CD4-positive, alpha-beta memory T cell (primary cell): ENCODE results near the gene FCRLB. TPM values are rescaled to one million over a fixed set of nuclear protein-coding genes. Genes with fewer than 3 reads are reported as not detected.
"Not testable (repeated sequence)": the region's sequence is repeated elsewhere in the genome, so short reads cannot be mapped to it uniquely, and the experiment has no call there.

Source experiments
- CTCF ChIA-PET: fragments of 350-600 bp; sonication (Branson Sonifier 250); formaldehyde crosslinking; loops from one replicate; lab custom pipeline; 2021; ENCODE audit warnings: inconsistent platforms; ENCODE audit not compliant: partially characterized antibody; lab: Charles Lee
- POLR2A ChIA-PET: fragments of 350-600 bp; sonication (Branson Sonifier 250); formaldehyde crosslinking; loops from one replicate; lab custom pipeline; 2021; ENCODE audit not compliant: partially characterized antibody; lab: Charles Lee
- DNase-seq, 5 donors: peaks; one replicate each; pipeline versions ENCODE4 v3.0.0 to v3.0.0-alpha.2; 2020 to 2022; ENCODE audit warnings: mixed read lengths in 1 of 5
- H3K27ac ChIP-seq: one replicate; pipeline ENCODE4 v1.7.0; 2013; ENCODE audit warnings: low read depth, low read length
- H3K27me3 ChIP-seq: 2 replicates; pipeline ENCODE4 v1.7.0; 2013; ENCODE audit warnings: mild to moderate bottlenecking, low read length, moderate library complexity; ENCODE audit not compliant: insufficient read depth
- H3K36me3 ChIP-seq: 2 replicates; pipeline ENCODE4 v1.7.0; 2013; ENCODE audit warnings: mild to moderate bottlenecking, low read length, moderate library complexity; ENCODE audit not compliant: insufficient read depth
- H3K4me1 ChIP-seq: 2 replicates; pipeline ENCODE4 v1.7.0; 2013; ENCODE audit warnings: mild to moderate bottlenecking, low read length, moderate library complexity; ENCODE audit not compliant: insufficient read depth
- H3K4me3 ChIP-seq, 2 donors: one replicate each; pipeline ENCODE4 v1.7.0; 2013; ENCODE audit warnings: low read length in 2 of 2, mild to moderate bottlenecking in 1 of 2
- H3K9me3 ChIP-seq, 2 donors: one replicate each; pipeline ENCODE4 v1.7.0; 2013; ENCODE audit warnings: low read length in 2 of 2, control low read depth in 1 of 2; ENCODE audit not compliant: control insufficient read depth in 1 of 2
- H3K27ac Mint-ChIP-seq, 7 donors: one replicate each; pipeline ENCODE4 v1.8.0; 2020 to 2021; ENCODE audit warnings: mixed read lengths in 7 of 7, mild to moderate bottlenecking in 6 of 7, inconsistent platforms in 3 of 7, moderate library complexity in 3 of 7
- H3K27me3 Mint-ChIP-seq, 2 donors: one replicate each; pipeline ENCODE4 v1.8.0; 2020 to 2021; ENCODE audit warnings: mixed read lengths in 2 of 2
- H3K36me3 Mint-ChIP-seq, 2 donors: one replicate each; pipeline ENCODE4 v1.8.0; 2020 to 2021; ENCODE audit warnings: mixed read lengths in 2 of 2, inconsistent platforms in 1 of 2, mild to moderate bottlenecking in 1 of 2
- H3K4me1 Mint-ChIP-seq, 4 donors: one replicate each; pipeline ENCODE4 v1.8.0; 2020 to 2021; ENCODE audit warnings: mixed read lengths in 4 of 4, mild to moderate bottlenecking in 1 of 4
- H3K4me3 Mint-ChIP-seq, 8 donors: one replicate each; pipeline ENCODE4 v1.8.0; 2020 to 2021; ENCODE audit warnings: mixed read lengths in 8 of 8, mild to moderate bottlenecking in 7 of 8, moderate library complexity in 6 of 8, inconsistent platforms in 3 of 8
- H3K9me3 Mint-ChIP-seq, 8 donors: one replicate each; pipeline ENCODE4 v1.8.0; 2020 to 2021; ENCODE audit warnings: mixed read lengths in 8 of 8, mild to moderate bottlenecking in 5 of 8, inconsistent platforms in 3 of 8, moderate library complexity in 1 of 8
- intact Hi-C: fragments of 100-400 bp; cut with micrococcal nuclease; formaldehyde crosslinking; loops from one replicate; pipeline ENCODE4 v1.15.1; 2023
- polyA plus RNA-seq, 2 donors: library from polyadenylated mRNA; unstranded; fragments of 300-500 nt; fragmentation: Illumina TruSeq; gene quantifications; one replicate each; pipeline ENCODE4 v1.2.3, GENCODE V29; 2021
- total RNA-seq, 2 experiments: library from RNA; stranded (reverse); gene quantifications; one replicate each; pipeline ENCODE4 v1.2.3, GENCODE V29; 2021

The FCRLB gene
- total and polyA plus RNA-seq, 4 experiments from 2014 or later = 1.0 to 1.6 (median 1.4) TPM

DNA sequence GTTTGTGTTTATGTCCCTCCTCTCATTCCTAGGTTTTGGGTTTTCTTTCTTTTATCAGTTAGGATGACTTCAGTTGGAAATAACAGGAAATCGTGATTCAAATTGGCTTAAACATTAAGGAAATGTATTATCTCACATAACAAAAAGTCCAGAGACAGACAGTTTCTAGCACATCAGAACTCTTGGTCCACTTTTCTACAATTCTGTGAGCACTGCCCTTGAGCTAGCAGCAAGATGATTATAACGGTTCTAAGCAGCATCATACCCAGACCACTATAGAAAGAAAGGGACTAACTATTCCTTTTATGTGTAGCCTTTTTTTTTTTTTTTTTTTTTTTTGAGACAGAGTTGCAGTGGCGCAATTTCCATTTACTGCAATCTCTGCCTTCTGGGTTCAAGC lies 39.5 kb upstream of the FCRLB start:
- H3K4me1 Mint-ChIP-seq = no peaks in the 10 kb centered on the region
- H3K9me3 ChIP-seq = no peaks in the 10 kb centered on the region
- no peak overlapping the region for H3K4me3 ChIP-seq
- intact Hi-C loops = no loop called here
- no peaks in the 10 kb centered on the region for H3K4me1 ChIP-seq
- no peak overlapping the region for H3K4me3 Mint-ChIP-seq
- no peak overlapping the region for H3K27ac ChIP-seq
- ChIA-PET POLR2A (no interaction called here), CTCF (interaction anchor here (1.0 kb wide), 1 partner anchor 59 kb away, joined by 3 read pairs; no protein-coding TSS in a partner anchor)
- H3K27me3 ChIP-seq = no peaks in the 10 kb centered on the region
- no peaks in the 10 kb centered on the region for H3K36me3 ChIP-seq
- H3K27me3 Mint-ChIP-seq = peaks cover 4 to 6% of the 10 kb centered on the region in 2 donors
- DNase-seq = no peak
- no peak overlapping the region for H3K27ac Mint-ChIP-seq
- H3K36me3 Mint-ChIP-seq = no peaks in the 10 kb centered on the region
- H3K9me3 Mint-ChIP-seq = no peaks in the 10 kb centered on the region

DNA sequence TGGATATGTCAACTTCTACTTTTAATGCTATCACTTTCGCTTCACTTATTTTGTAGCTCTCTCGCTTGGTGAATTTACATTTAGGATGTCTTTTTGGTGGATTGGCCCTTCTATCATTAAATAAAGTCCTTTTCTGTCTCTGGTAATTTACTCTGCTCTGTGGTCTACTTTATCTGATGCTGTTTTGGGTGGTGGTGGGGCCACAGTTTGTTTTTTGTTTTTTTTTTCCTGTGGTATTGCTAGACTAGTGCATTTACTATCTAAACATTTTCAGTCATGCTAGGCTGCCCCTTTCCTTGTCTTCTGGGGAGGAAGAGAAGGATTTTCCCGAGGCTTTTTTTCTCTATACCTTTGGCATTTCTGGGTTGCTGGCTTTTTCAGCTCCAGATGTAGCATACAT lies 32.4 kb upstream of the FCRLB start:
- H3K27me3 Mint-ChIP-seq = peaks cover 8 to 20% of the 10 kb centered on the region in 2 donors
- H3K27ac ChIP-seq = no peak overlapping the region
- no peak overlapping the region for H3K4me3 Mint-ChIP-seq

DNA sequence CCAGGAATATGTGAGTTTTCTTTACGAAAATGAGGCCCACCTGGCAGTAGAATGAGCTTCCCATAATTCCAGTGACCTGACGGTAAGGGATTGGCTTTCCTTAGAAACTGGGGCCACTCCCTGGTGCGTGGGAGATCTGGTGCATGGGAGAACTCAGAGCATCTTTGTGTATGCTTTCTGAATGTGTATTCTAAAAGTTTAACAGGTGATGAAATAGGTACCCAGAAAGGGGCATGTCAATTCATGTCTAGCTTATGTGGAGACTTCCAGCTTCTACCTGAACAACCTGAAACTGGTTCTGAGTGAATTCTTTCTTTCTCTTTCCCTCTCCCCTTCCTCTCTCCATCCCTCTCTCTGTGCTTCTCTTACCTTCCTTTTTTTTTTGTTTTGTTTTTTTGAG lies 29.5 kb upstream of the FCRLB start:
- H3K36me3 ChIP-seq = no peaks in the 10 kb centered on the region
- Mint-ChIP-seq H3K4me3 (no peak overlapping the region), H3K27ac (no peak overlapping the region), H3K9me3 (peaks cover 0 to 4% (median 0%) of the 10 kb centered on the region in 8 donors), H3K4me1 (no peaks in the 10 kb centered on the region), H3K27me3 (peaks cover 8 to 34% of the 10 kb centered on the region in 2 donors), H3K36me3 (no peaks in the 10 kb centered on the region)
- DNase-seq = no peak
- H3K4me1 ChIP-seq = no peaks in the 10 kb centered on the region
- H3K27ac ChIP-seq = no peak overlapping the region
- H3K9me3 ChIP-seq = no peaks in the 10 kb centered on the region
- peaks cover 3% of the 10 kb centered on the region for H3K27me3 ChIP-seq
- ChIA-PET CTCF (no interaction called here), POLR2A (no interaction called here)
- intact Hi-C loops = no loop called here
- H3K4me3 ChIP-seq = no peak overlapping the region

More for the DNA sequence above, 32.4 kb upstream of the FCRLB start:
- H3K4me3 ChIP-seq = no peak overlapping the region
- no peaks in the 10 kb centered on the region for H3K9me3 Mint-ChIP-seq
- no peak for DNase-seq
- no peaks in the 10 kb centered on the region for H3K36me3 Mint-ChIP-seq
- H3K36me3 ChIP-seq = no peaks in the 10 kb centered on the region
- H3K4me1 ChIP-seq = no peaks in the 10 kb centered on the region
- peaks cover 3% of the 10 kb centered on the region for H3K27me3 ChIP-seq
- no peaks in the 10 kb centered on the region for H3K9me3 ChIP-seq
- ChIA-PET CTCF (interaction anchor here (2.1 kb wide), 1 partner anchor 18 kb away, joined by 4 read pairs; the partner anchor contains the start of gene FCRLA), POLR2A (interaction anchor here (1.3 kb wide), 1 partner anchor 38 kb away, joined by 3 read pairs; no protein-coding TSS in a partner anchor)
- intact Hi-C loops = no loop called here
- no peak overlapping the region for H3K27ac Mint-ChIP-seq
- H3K4me1 Mint-ChIP-seq = no peaks in the 10 kb centered on the region

DNA sequence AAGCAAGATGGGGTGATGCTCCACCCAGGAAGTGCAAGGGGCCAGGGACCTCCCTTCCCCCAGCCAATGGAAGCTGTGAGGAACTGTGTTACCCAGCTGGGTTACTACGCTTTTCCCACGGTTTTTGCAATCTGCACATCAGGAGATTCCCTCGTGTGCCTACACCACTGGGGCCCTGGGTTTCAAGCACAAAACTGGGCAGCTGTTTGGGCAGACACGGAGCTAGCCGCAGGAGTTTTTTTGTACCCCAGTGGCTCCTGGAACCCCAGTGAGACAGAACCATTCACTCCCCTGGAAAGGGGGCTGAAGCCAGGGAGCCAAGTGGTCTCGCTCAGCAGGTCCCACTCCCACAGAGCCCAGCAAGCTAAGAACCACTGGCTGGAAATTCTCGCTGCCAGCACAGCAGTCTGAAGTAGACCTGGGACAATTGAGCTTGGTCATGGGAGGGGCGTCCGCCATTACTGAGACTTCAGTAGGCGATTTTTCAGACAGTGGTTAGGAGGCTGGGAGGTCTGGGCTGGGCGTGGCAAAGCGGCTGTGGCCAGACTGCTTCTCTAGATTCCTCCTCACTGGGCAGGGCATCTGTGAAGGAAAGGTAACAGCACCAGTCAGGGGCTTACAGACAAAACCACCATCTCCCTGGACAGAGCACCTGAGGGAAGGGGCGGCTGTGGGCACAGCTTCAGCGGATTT lies 28.2 kb upstream of the FCRLB start:
- peaks cover 10 to 36% of the 10 kb centered on the region in 2 donors for H3K27me3 Mint-ChIP-seq
- intact Hi-C loops, POLR2A ChIA-PET: not testable (repeated sequence)

DNA sequence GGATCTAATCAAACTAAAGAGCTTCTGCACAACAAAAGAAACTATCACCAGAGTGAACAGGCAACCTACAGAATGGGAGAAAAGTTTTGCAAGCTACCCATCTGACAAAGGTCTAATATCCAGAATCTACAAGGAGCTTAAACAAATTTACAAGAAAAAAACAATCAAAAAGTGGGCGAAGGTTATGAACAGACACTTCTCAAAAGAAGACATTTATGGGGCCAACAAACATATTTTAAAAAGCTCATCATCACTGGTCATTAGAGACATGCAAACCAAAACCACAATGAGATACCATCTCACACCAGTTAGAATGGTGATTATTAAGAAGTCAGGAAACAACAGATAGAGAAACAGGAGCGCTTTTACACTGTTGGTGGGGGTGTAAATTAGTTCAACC lies 23.0 kb upstream of the FCRLB start:
- H3K27me3 ChIP-seq, H3K4me1 ChIP-seq, DNase-seq, CTCF ChIA-PET, H3K9me3 Mint-ChIP-seq, H3K4me3 ChIP-seq, H3K4me3 Mint-ChIP-seq, H3K36me3 Mint-ChIP-seq, H3K27ac ChIP-seq, POLR2A ChIA-PET, intact Hi-C loops, H3K4me1 Mint-ChIP-seq, H3K36me3 ChIP-seq, H3K9me3 ChIP-seq, H3K27ac Mint-ChIP-seq: not testable (repeated sequence)
- peaks cover 5 to 26% of the 10 kb centered on the region in 2 donors for H3K27me3 Mint-ChIP-seq

More for the DNA sequence above, 28.2 kb upstream of the FCRLB start:
- H3K4me1 Mint-ChIP-seq, H3K36me3 Mint-ChIP-seq, DNase-seq, H3K36me3 ChIP-seq, H3K27me3 ChIP-seq, H3K4me3 ChIP-seq, H3K4me1 ChIP-seq, H3K9me3 ChIP-seq, H3K27ac ChIP-seq, H3K4me3 Mint-ChIP-seq, H3K27ac Mint-ChIP-seq, H3K9me3 Mint-ChIP-seq, CTCF ChIA-PET: not testable (repeated sequence)

DNA sequence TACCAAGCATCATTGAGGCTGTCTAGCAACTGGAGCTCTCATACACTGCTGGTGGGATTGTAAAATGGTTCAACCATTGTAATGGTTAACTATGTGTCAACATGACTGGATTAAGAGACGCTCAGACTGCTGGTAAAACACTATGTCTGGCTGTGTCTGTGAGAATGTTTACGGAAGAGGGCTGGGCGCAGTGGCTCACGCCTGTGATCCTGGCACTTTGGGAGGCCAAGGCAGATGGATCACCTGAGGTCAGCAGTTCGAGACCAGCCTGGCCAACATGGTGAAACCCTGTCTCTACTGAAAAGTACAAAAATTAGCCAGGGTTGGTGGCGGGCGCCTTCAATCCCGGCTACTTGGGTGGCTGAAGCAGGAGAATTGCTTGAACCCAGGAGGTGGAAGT lies 19.1 kb upstream of the FCRLB start:
- H3K27ac Mint-ChIP-seq = no peak overlapping the region
- POLR2A ChIA-PET = no interaction called here
- Histone ChIP-seq H3K27me3 (no peaks in the 10 kb centered on the region), H3K4me3 (no peak overlapping the region), H3K36me3 (no peaks in the 10 kb centered on the region), H3K27ac (no peak overlapping the region), H3K9me3 (no peaks in the 10 kb centered on the region), H3K4me1 (no peaks in the 10 kb centered on the region)
- intact Hi-C loops = no loop called here
- peaks cover 2 to 9% of the 10 kb centered on the region in 2 donors for H3K27me3 Mint-ChIP-seq
- no peaks in the 10 kb centered on the region for H3K36me3 Mint-ChIP-seq
- peaks cover 0 to 2% (median 0%) of the 10 kb centered on the region in 8 donors for H3K9me3 Mint-ChIP-seq
- no peaks in the 10 kb centered on the region for H3K4me1 Mint-ChIP-seq
- CTCF ChIA-PET = no interaction called here
- no peak overlapping the region for H3K4me3 Mint-ChIP-seq
- no peak for DNase-seq

DNA sequence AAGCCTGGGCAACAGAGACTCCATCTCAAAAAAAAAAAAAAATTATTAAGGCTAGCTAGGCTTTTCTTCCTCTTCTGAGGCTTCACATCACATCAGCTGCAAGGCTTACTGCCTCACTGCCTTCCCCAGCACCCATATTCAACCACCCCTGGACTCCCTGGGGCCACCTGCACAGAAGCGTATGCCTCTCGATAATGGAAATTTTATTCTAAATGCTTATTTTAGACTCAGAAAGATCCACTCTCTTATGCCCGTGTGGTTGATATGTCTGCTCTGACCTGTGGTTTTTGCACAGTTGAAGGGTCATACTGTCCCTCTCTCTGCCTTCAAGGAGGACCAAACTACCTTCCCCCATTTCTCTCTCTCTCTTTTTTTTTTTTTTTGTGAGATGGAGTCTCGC lies 15.8 kb upstream of the FCRLB start:
- CTCF ChIA-PET = interaction anchor here (0.7 kb wide), 1 partner anchor 378 kb away, joined by 3 read pairs; no protein-coding TSS in a partner anchor
- H3K27ac Mint-ChIP-seq = no peak overlapping the region
- no peak overlapping the region for H3K4me3 ChIP-seq

More for the DNA sequence above, 15.8 kb upstream of the FCRLB start:
- Mint-ChIP-seq H3K9me3 (no peaks in the 10 kb centered on the region), H3K36me3 (no peaks in the 10 kb centered on the region), H3K4me3 (no peak overlapping the region), H3K27me3 (peaks cover 0 to 11% of the 10 kb centered on the region in 2 donors), H3K4me1 (no peaks in the 10 kb centered on the region)
- no peak overlapping the region for H3K27ac ChIP-seq
- POLR2A ChIA-PET = no interaction called here
- no peaks in the 10 kb centered on the region for H3K36me3 ChIP-seq
- no peaks in the 10 kb centered on the region for H3K4me1 ChIP-seq
- DNase-seq = no peak
- intact Hi-C loops = no loop called here
- no peaks in the 10 kb centered on the region for H3K9me3 ChIP-seq
- H3K27me3 ChIP-seq = no peaks in the 10 kb centered on the region
